K562 (cell line): ENCODE results near the gene WDR17. TPM values are rescaled to one million over a fixed set of nuclear protein-coding genes. Genes with fewer than 3 reads are reported as not detected.

ENCODE experiments used
- ATF7 ChIP-seq: fragments of 450-650 bp; IDR thresholded peaks from 2 replicates; pipeline ENCODE4 v1.7.1; 2014; ENCODE audit warnings: mild to moderate bottlenecking, moderate library complexity
- DMBX1 ChIP-seq: fragments of 250-450 bp; sonication (Bioruptor Pico); IDR thresholded peaks from 2 replicates; pipeline ENCODE4 v1.8.0; 2022; ENCODE audit warnings: inconsistent platforms, mild to moderate bottlenecking, moderate library complexity, borderline replicate concordance
- DPF2 ChIP-seq: fragments of 450-650 bp; IDR thresholded peaks from 2 replicates; pipeline ENCODE4 v1.6.1; 2016
- MAFK ChIP-seq: IDR thresholded peaks from 2 replicates; pipeline ENCODE4 v1.6.1; 2011; ENCODE audit warnings: low read length, improper control_type of control experiment
- NCOA2 ChIP-seq, 2 experiments: fragments of 450-650 bp; IDR thresholded peaks; 2 replicates each; pipeline ENCODE4 v1.6.1; 2018; ENCODE audit warnings: mild to moderate bottlenecking in 2 of 2, moderate library complexity in 1 of 2; ENCODE audit not compliant: partially characterized antibody in 2 of 2
- SNIP1 ChIP-seq: fragments of 450-650 bp; IDR thresholded peaks from 2 replicates; pipeline ENCODE4 v1.7.1; 2017; ENCODE audit warnings: low read depth, mild to moderate bottlenecking
- ZEB2 ChIP-seq: fragments of 450-650 bp; IDR thresholded peaks from 2 replicates; pipeline ENCODE4 v1.6.1; 2016
- ZNF75A ChIP-seq: fragments of 450-650 bp; formaldehyde crosslinking; IDR thresholded peaks from 2 replicates; pipeline ENCODE4 v1.4.0; 2020; ENCODE audit warnings: mild to moderate bottlenecking
- polyA plus RNA-seq, 8 experiments: library from polyadenylated mRNA; depleted of rRNA in 4 of 8; stranded (reverse) in 5 of 8; unstranded in 3 of 8; fragments of >200 nt; fragmentation: Nextera tagmentation in 2 of 8; fragmentation: Illumina TruSeq in 1 of 8; extraction: Ambion mirVana in 2 of 8; extraction: Trizol in 1 of 8; gene quantifications; 2 replicates each; pipeline versions ENCODE4 v1.2.1 to v1.2.3, GENCODE V29; 2011 to 2014; ENCODE audit warnings: inconsistent platforms in 1 of 8, missing spikeins in 1 of 8
- total RNA-seq, 7 experiments: library from RNA; depleted of rRNA in 6 of 7; stranded (reverse); fragments of >200 nt in 6 of 7; fragmentation: Illumina TruSeq in 2 of 7; extraction: Trizol in 2 of 7; gene quantifications; 2 replicates each; pipeline versions ENCODE4 v1.2.1 to v1.2.3, GENCODE V29; 2011 to 2021; ENCODE audit warnings: low replicate concordance in 1 of 7
- TF ChIP-seq, protein P1 (sequence below): fragments of 450-650 bp; IDR thresholded peaks from 2 replicates; pipeline ENCODE4 v1.6.1; 2016; ENCODE audit warnings: mild to moderate bottlenecking, moderate library complexity
- TF ChIP-seq, protein P2 (sequence below): fragments of 250-450 bp; sonication (Bioruptor Pico); IDR thresholded peaks from 2 replicates; pipeline ENCODE4 v1.4.0; 2020; ENCODE audit warnings: mild to moderate bottlenecking, moderate library complexity
- TF ChIP-seq, protein P3 (sequence below): IDR thresholded peaks from 3 replicates; pipeline ENCODE4 v1.6.1; 2011; ENCODE audit warnings: borderline replicate concordance, mild to moderate bottlenecking; ENCODE audit not compliant: insufficient read length, insufficient read depth
- TF ChIP-seq, protein P4 (sequence below), 2 experiments: fragments of 450-650 bp; conservative IDR thresholded peaks; 2 replicates each; pipeline ENCODE4 v1.6.1; 2017; ENCODE audit warnings: mild to moderate bottlenecking in 2 of 2, moderate library complexity in 2 of 2

WDR17 gene
- total and polyA plus RNA-seq, 9 of the 15 experiments (the other 6 are each of a cell fraction or from before 2014, with no cell fraction given) = 0.04 to 0.07 TPM; not detected in 7

DNA sequence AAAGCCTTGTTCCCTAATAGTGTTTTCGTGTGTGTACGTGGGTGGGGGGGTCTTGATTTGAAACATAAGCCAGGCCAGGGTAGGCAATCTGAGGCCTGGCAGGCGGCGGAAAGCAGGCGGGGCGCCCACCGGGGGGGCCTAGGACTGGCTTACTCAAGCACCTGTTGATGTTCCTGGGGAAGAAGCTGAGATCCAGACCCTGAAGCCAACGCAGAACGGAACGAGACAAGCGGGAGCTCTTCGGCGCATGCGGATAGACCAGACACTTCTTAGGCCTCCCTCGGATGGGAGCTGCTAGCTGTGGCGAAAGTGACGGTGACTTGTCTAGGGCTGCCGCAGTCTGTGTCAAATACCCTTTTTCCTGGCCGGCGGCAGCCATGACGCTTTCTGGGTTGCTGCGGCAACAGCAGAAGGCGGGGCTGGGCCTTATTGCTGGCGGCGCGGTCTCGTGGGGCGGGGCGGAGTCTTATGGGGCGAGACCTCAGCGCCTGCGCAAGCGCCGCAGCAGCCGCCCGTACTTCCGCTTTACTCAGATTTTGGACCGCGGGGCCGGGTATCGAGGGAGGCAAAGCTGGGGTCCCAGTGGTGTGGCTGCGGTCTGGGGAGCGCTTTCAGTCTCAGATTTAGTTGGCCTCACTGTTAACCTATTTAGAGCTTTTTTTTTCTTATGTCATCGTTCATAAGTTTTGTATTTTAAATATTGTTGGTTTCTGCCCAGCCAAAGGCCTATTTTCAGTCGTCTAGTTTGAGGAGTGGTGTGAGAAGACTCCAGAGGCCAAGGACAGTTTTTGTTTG, 129.7 kb downstream of the WDR17 start, which contains the start of gene SPATA4 (continued):
- TF ChIP-seq, protein P1, sequence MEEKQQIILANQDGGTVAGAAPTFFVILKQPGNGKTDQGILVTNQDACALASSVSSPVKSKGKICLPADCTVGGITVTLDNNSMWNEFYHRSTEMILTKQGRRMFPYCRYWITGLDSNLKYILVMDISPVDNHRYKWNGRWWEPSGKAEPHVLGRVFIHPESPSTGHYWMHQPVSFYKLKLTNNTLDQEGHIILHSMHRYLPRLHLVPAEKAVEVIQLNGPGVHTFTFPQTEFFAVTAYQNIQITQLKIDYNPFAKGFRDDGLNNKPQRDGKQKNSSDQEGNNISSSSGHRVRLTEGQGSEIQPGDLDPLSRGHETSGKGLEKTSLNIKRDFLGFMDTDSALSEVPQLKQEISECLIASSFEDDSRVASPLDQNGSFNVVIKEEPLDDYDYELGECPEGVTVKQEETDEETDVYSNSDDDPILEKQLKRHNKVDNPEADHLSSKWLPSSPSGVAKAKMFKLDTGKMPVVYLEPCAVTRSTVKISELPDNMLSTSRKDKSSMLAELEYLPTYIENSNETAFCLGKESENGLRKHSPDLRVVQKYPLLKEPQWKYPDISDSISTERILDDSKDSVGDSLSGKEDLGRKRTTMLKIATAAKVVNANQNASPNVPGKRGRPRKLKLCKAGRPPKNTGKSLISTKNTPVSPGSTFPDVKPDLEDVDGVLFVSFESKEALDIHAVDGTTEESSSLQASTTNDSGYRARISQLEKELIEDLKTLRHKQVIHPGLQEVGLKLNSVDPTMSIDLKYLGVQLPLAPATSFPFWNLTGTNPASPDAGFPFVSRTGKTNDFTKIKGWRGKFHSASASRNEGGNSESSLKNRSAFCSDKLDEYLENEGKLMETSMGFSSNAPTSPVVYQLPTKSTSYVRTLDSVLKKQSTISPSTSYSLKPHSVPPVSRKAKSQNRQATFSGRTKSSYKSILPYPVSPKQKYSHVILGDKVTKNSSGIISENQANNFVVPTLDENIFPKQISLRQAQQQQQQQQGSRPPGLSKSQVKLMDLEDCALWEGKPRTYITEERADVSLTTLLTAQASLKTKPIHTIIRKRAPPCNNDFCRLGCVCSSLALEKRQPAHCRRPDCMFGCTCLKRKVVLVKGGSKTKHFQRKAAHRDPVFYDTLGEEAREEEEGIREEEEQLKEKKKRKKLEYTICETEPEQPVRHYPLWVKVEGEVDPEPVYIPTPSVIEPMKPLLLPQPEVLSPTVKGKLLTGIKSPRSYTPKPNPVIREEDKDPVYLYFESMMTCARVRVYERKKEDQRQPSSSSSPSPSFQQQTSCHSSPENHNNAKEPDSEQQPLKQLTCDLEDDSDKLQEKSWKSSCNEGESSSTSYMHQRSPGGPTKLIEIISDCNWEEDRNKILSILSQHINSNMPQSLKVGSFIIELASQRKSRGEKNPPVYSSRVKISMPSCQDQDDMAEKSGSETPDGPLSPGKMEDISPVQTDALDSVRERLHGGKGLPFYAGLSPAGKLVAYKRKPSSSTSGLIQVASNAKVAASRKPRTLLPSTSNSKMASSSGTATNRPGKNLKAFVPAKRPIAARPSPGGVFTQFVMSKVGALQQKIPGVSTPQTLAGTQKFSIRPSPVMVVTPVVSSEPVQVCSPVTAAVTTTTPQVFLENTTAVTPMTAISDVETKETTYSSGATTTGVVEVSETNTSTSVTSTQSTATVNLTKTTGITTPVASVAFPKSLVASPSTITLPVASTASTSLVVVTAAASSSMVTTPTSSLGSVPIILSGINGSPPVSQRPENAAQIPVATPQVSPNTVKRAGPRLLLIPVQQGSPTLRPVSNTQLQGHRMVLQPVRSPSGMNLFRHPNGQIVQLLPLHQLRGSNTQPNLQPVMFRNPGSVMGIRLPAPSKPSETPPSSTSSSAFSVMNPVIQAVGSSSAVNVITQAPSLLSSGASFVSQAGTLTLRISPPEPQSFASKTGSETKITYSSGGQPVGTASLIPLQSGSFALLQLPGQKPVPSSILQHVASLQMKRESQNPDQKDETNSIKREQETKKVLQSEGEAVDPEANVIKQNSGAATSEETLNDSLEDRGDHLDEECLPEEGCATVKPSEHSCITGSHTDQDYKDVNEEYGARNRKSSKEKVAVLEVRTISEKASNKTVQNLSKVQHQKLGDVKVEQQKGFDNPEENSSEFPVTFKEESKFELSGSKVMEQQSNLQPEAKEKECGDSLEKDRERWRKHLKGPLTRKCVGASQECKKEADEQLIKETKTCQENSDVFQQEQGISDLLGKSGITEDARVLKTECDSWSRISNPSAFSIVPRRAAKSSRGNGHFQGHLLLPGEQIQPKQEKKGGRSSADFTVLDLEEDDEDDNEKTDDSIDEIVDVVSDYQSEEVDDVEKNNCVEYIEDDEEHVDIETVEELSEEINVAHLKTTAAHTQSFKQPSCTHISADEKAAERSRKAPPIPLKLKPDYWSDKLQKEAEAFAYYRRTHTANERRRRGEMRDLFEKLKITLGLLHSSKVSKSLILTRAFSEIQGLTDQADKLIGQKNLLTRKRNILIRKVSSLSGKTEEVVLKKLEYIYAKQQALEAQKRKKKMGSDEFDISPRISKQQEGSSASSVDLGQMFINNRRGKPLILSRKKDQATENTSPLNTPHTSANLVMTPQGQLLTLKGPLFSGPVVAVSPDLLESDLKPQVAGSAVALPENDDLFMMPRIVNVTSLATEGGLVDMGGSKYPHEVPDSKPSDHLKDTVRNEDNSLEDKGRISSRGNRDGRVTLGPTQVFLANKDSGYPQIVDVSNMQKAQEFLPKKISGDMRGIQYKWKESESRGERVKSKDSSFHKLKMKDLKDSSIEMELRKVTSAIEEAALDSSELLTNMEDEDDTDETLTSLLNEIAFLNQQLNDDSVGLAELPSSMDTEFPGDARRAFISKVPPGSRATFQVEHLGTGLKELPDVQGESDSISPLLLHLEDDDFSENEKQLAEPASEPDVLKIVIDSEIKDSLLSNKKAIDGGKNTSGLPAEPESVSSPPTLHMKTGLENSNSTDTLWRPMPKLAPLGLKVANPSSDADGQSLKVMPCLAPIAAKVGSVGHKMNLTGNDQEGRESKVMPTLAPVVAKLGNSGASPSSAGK = peak; percentile 51
- no peak for TF ChIP-seq DPF2
- no peak for TF ChIP-seq DMBX1
- TF ChIP-seq ATF7 = peak; percentile 40; the same call in 1 of the 2 replicates
- TF ChIP-seq ZNF75A = no peak
- TF ChIP-seq, protein P2, sequence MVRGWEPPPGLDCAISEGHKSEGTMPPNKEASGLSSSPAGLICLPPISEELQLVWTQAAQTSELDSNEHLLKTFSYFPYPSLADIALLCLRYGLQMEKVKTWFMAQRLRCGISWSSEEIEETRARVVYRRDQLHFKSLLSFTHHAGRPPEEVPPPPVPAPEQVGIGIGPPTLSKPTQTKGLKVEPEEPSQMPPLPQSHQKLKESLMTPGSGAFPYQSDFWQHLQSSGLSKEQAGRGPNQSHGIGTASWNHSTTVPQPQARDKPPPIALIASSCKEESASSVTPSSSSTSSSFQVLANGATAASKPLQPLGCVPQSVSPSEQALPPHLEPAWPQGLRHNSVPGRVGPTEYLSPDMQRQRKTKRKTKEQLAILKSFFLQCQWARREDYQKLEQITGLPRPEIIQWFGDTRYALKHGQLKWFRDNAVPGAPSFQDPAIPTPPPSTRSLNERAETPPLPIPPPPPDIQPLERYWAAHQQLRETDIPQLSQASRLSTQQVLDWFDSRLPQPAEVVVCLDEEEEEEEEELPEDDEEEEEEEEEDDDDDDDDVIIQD (CRISPR knock-in tag) = no peak
- TF ChIP-seq ZEB2 = no peak
- no peak for TF ChIP-seq SNIP1
- TF ChIP-seq, protein P3, sequence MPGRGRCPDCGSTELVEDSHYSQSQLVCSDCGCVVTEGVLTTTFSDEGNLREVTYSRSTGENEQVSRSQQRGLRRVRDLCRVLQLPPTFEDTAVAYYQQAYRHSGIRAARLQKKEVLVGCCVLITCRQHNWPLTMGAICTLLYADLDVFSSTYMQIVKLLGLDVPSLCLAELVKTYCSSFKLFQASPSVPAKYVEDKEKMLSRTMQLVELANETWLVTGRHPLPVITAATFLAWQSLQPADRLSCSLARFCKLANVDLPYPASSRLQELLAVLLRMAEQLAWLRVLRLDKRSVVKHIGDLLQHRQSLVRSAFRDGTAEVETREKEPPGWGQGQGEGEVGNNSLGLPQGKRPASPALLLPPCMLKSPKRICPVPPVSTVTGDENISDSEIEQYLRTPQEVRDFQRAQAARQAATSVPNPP = no peak
- TF ChIP-seq, protein P4, sequence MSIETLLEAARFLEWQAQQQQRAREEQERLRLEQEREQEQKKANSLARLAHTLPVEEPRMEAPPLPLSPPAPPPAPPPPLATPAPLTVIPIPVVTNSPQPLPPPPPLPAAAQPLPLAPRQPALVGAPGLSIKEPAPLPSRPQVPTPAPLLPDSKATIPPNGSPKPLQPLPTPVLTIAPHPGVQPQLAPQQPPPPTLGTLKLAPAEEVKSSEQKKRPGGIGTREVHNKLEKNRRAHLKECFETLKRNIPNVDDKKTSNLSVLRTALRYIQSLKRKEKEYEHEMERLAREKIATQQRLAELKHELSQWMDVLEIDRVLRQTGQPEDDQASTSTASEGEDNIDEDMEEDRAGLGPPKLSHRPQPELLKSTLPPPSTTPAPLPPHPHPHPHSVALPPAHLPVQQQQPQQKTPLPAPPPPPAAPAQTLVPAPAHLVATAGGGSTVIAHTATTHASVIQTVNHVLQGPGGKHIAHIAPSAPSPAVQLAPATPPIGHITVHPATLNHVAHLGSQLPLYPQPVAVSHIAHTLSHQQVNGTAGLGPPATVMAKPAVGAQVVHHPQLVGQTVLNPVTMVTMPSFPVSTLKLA (conservative IDR thresholded peaks at IDR 0.05) = peak; percentile 71 to 85
- TF ChIP-seq MAFK = no peak
- TF ChIP-seq NCOA2 (IDR thresholded peaks at IDR 0.05; ENCODE audit: partially characterized antibody in 2 of 2) = no peak
